ENCODE results near the gene GIGYF1. TPM values are rescaled to one million over a fixed set of nuclear protein-coding genes. Genes with fewer than 3 reads are reported as not detected.

GIGYF1 gene
- total RNA-seq, 3 donors from 2014 or later, result 34.6 to 49.8 (median 48.1) TPM

- no peak overlapping the region for H3K4me3 ChIP-seq
- peaks cover 12% of the 10 kb centered on the region for H3K36me3 ChIP-seq (ENCODE audit: low read depth)
- ATAC-seq (no peak), DNase-seq (no peak)
- TF ChIP-seq CTCF (IDR thresholded peaks at IDR 0.05), result no peak
- intact Hi-C loops (cut with DNase I, micrococcal nuclease), result loop anchor here in 1 of 2 donors (10.0 kb wide), 1 partner anchor 214 kb away; the partner anchor contains the start of gene TSC22D4
- no peaks in the 10 kb centered on the region for H3K9me3 ChIP-seq
- H3K4me1 ChIP-seq (ENCODE audit: low read depth), result peaks cover 18% of the 10 kb centered on the region
Observed at GRCh38 chr7:100688326-100688860, 5.7 kb downstream of the GIGYF1 start.

- no peak for TF ChIP-seq CTCF (IDR thresholded peaks at IDR 0.05)
- peaks cover 16% of the 10 kb centered on the region for H3K4me1 ChIP-seq (ENCODE audit: low read depth)
- H3K9me3 ChIP-seq, result no peaks in the 10 kb centered on the region
- intact Hi-C loops (cut with DNase I, micrococcal nuclease), result loop anchor here in 1 of 2 donors (10.0 kb wide), 1 partner anchor 213 kb away; the partner anchor contains the start of gene TSC22D4
- H3K36me3 ChIP-seq (ENCODE audit: low read depth), result peaks cover 12% of the 10 kb centered on the region
- DNase-seq (no peak), ATAC-seq (no peak)
- no peak overlapping the region for H3K4me3 ChIP-seq
Observed at GRCh38 chr7:100687751-100688300, 6.2 kb downstream of the GIGYF1 start.

GRCh38 chr7:100687261-100687660 lies 6.8 kb downstream of the GIGYF1 start:
- no peaks in the 10 kb centered on the region for H3K9me3 ChIP-seq
- no peak for TF ChIP-seq CTCF (IDR thresholded peaks at IDR 0.05)
- H3K4me3 ChIP-seq, result no peak overlapping the region
- peaks cover 10% of the 10 kb centered on the region for H3K4me1 ChIP-seq (ENCODE audit: low read depth)
- intact Hi-C loops (cut with DNase I, micrococcal nuclease), result loop anchor here in 1 of 2 donors (10.0 kb wide), 1 partner anchor 212 kb away; the partner anchor contains the start of gene TSC22D4
- ATAC-seq (no peak), DNase-seq (no peak)
- peaks cover 12% of the 10 kb centered on the region for H3K36me3 ChIP-seq (ENCODE audit: low read depth)

GRCh38 chr7:100686822-100687211 lies 7.2 kb downstream of the GIGYF1 start:
- H3K4me1 ChIP-seq (ENCODE audit: low read depth), result peaks cover 6% of the 10 kb centered on the region
- no peak for DNase-seq
- H3K36me3 ChIP-seq (ENCODE audit: low read depth), result peaks cover 16% of the 10 kb centered on the region
- intact Hi-C loops (cut with DNase I, micrococcal nuclease), result loop anchor here in 1 of 2 donors (10.0 kb wide), 1 partner anchor 212 kb away; the partner anchor contains the start of gene TSC22D4
- ATAC-seq, result no peak
- no peak overlapping the region for H3K4me3 ChIP-seq
- no peak for TF ChIP-seq CTCF (IDR thresholded peaks at IDR 0.05)
- no peaks in the 10 kb centered on the region for H3K9me3 ChIP-seq

- TF ChIP-seq CTCF (IDR thresholded peaks at IDR 0.05), result no peak
- no peak overlapping the region for H3K4me3 ChIP-seq
- H3K9me3 ChIP-seq, result no peaks in the 10 kb centered on the region
- H3K4me1 ChIP-seq (ENCODE audit: low read depth), result peaks cover under 1% of the 10 kb centered on the region
- H3K36me3 ChIP-seq (ENCODE audit: low read depth), result peaks cover 21% of the 10 kb centered on the region
- no peak for DNase-seq
- intact Hi-C loops (cut with DNase I, micrococcal nuclease), result loop anchor here in 1 of 2 donors (10.0 kb wide), 1 partner anchor 212 kb away; the partner anchor contains the start of gene TSC22D4
- ATAC-seq, result no peak
Observed at GRCh38 chr7:100686201-100686821, 7.7 kb downstream of the GIGYF1 start.
